ENCODE results near the gene IQCN. TPM values are rescaled to one million over a fixed set of nuclear protein-coding genes. Genes with fewer than 3 reads are reported as not detected.

Gene IQCN, protein sequence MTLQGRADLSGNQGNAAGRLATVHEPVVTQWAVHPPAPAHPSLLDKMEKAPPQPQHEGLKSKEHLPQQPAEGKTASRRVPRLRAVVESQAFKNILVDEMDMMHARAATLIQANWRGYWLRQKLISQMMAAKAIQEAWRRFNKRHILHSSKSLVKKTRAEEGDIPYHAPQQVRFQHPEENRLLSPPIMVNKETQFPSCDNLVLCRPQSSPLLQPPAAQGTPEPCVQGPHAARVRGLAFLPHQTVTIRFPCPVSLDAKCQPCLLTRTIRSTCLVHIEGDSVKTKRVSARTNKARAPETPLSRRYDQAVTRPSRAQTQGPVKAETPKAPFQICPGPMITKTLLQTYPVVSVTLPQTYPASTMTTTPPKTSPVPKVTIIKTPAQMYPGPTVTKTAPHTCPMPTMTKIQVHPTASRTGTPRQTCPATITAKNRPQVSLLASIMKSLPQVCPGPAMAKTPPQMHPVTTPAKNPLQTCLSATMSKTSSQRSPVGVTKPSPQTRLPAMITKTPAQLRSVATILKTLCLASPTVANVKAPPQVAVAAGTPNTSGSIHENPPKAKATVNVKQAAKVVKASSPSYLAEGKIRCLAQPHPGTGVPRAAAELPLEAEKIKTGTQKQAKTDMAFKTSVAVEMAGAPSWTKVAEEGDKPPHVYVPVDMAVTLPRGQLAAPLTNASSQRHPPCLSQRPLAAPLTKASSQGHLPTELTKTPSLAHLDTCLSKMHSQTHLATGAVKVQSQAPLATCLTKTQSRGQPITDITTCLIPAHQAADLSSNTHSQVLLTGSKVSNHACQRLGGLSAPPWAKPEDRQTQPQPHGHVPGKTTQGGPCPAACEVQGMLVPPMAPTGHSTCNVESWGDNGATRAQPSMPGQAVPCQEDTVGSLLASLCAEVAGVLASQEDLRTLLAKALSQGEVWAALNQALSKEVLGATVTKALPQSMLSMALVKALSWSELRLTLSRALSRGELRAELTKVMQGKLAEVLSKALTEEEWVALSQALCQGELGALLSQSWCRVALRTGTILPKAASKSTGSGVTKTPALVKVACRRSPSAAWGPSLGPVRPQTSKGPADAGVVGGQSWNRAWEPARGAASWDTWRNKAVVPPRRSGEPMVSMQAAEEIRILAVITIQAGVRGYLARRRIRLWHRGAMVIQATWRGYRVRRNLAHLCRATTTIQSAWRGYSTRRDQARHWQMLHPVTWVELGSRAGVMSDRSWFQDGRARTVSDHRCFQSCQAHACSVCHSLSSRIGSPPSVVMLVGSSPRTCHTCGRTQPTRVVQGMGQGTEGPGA (N-terminal part only)
- 10 to 100 TPM in 1 of 3 donors, 1 to 10 TPM in 2; 6.6 to 12.2 (median 7.2) TPM for polyA plus RNA-seq (ENCODE audit: insufficient read length in 3 of 3)
- long read RNA-seq, donor 1, full-length matches to known transcripts, result 2 of 2 reads
- long read RNA-seq, donor 1, partial matches to known transcripts, result 0 of 2 reads
- long read RNA-seq, donor 1, other reads (novel, unspliced or antisense), result 0 of 2 reads
- long read RNA-seq, donor 2, full-length matches to known transcripts, result 3 of 3 reads
- long read RNA-seq, donor 2, partial matches to known transcripts, result 0 of 3 reads
- long read RNA-seq, donor 2, other reads (novel, unspliced or antisense), result 0 of 3 reads
- long read RNA-seq, donor 3, full-length matches to known transcripts, result 2 of 2 reads
- long read RNA-seq, donor 3, partial matches to known transcripts, result 0 of 2 reads
- long read RNA-seq, donor 3, other reads (novel, unspliced or antisense), result 0 of 2 reads
- long read RNA-seq, donor 4, full-length matches to known transcripts, result 7 of 7 reads
- long read RNA-seq, donor 4, partial matches to known transcripts, result 0 of 7 reads
- long read RNA-seq, donor 4, other reads (novel, unspliced or antisense), result 0 of 7 reads
- long read RNA-seq, donor 5, full-length matches to known transcripts, result 11 of 18 reads
- long read RNA-seq, donor 5, partial matches to known transcripts, result 7 of 18 reads
- long read RNA-seq, donor 5, other reads (novel, unspliced or antisense), result 0 of 18 reads
- long read RNA-seq, donor 6, full-length matches to known transcripts, result 5 of 10 reads
- long read RNA-seq, donor 6, partial matches to known transcripts, result 5 of 10 reads
- long read RNA-seq, donor 6, other reads (novel, unspliced or antisense), result 0 of 10 reads
- long read RNA-seq, donor 7, full-length matches to known transcripts, result 7 of 7 reads
- long read RNA-seq, donor 7, partial matches to known transcripts, result 0 of 7 reads
- long read RNA-seq, donor 7, other reads (novel, unspliced or antisense), result 0 of 7 reads
- long read RNA-seq, donor 8, result 0 reads
- long read RNA-seq, donor 9, full-length matches to known transcripts, result 4 of 4 reads
- long read RNA-seq, donor 9, partial matches to known transcripts, result 0 of 4 reads
- long read RNA-seq, donor 9, other reads (novel, unspliced or antisense), result 0 of 4 reads
- long read RNA-seq, donor 10, full-length matches to known transcripts, result 1 of 1 reads
- long read RNA-seq, donor 10, partial matches to known transcripts, result 0 of 1 reads
- long read RNA-seq, donor 10, other reads (novel, unspliced or antisense), result 0 of 1 reads
- long read RNA-seq, donor 11, full-length matches to known transcripts, result 1 of 1 reads
- long read RNA-seq, donor 11, partial matches to known transcripts, result 0 of 1 reads
- long read RNA-seq, donor 11, other reads (novel, unspliced or antisense), result 0 of 1 reads
- long read RNA-seq, donor 12, full-length matches to known transcripts, result 2 of 2 reads
- long read RNA-seq, donor 12, partial matches to known transcripts, result 0 of 2 reads
- long read RNA-seq, donor 12, other reads (novel, unspliced or antisense), result 0 of 2 reads
- long read RNA-seq, donor 13, full-length matches to known transcripts, result 14 of 14 reads
- long read RNA-seq, donor 13, partial matches to known transcripts, result 0 of 14 reads
- long read RNA-seq, donor 13, other reads (novel, unspliced or antisense), result 0 of 14 reads
- long read RNA-seq, donor 14, full-length matches to known transcripts, result 3 of 3 reads
- long read RNA-seq, donor 14, partial matches to known transcripts, result 0 of 3 reads
- long read RNA-seq, donor 14, other reads (novel, unspliced or antisense), result 0 of 3 reads
- long read RNA-seq, donor 15, full-length matches to known transcripts, result 7 of 7 reads
- long read RNA-seq, donor 15, partial matches to known transcripts, result 0 of 7 reads
- long read RNA-seq, donor 15, other reads (novel, unspliced or antisense), result 0 of 7 reads
- long read RNA-seq, donor 16, full-length matches to known transcripts, result 14 of 14 reads
- long read RNA-seq, donor 16, partial matches to known transcripts, result 0 of 14 reads
- long read RNA-seq, donor 16, other reads (novel, unspliced or antisense), result 0 of 14 reads

DNA sequence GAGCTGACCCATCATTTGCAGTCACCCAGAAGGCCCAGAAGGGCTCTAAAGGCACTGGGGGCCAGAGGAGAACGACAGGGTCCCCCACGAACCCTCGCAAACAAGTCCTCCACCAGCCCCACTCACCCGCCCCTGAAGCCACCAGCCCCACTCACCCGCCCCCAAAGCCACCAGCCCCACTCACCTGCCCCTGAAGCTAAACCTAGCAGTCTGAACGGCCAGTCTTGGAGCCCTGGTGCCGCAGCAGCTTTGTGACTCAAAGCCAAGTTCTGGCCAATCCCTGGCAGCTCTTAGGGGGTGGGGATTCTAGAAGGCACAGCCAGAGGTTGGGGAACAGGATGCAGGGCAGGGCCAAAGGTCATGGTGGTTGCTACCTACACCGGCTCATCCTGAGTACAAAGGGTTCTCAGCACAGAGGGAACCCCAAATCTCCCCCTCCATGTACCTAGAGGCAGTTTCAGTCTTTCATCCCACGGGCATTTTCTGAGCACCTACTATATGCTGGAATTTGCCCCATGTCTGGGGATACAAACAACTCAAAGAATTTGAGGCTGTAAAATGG is at the start of gene IQCN:
Gene IQCN (minus strand): TSS at position 234 of the 562 bp plus-strand sequence. CDS start 4,974 bp downstream, outside the sequence.
- no peak for DNase-seq (ENCODE audit: extremely low read depth in 1 of 11, low read depth in 9 of 11, low spot score in 4 of 11)

DNA sequence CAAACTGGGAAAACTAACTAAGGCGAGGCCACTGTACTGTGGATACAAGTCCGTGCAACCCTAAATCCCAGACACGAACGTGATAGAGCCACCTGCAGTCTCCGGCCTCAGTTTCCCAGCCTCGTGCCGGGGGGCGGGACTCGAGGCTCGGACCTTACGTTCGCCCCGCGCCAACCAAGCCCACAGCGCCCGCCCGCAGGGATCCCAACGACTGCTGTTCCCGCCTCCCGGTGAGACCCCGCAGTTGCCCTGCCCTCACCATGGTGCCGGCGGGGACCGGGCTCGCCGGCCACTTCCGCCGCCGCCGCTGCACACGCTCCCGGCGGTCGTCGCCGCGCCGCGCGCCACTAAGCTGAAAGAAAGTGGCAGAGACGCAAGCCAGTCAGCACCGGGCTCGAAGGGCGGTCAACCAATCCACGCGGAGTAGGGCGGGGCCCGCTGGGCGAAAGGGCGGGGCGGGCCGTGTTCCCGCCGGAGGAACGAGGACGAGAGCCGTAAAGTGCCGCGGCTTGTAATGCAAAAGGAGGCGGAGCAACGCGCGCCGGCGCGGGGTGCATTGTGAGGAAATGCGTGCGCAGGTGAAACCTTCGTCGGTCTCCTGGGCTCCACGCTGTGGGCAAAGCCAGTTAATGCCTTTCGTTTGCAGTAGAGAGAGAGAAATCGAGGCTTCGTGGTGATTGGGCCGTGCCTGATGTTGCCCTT is 48.7 kb upstream of the IQCN start, which contains the start of gene LSM4:
Gene LSM4 (minus strand): TSS at position 318 of the 702 bp plus-strand sequence. CDS start 56 bp downstream, at position 262.
- DNase-seq (ENCODE audit: extremely low read depth in 1 of 11, low read depth in 9 of 11, low spot score in 4 of 11), result peak; percentile 93 to 97 (median 96)

DNA sequence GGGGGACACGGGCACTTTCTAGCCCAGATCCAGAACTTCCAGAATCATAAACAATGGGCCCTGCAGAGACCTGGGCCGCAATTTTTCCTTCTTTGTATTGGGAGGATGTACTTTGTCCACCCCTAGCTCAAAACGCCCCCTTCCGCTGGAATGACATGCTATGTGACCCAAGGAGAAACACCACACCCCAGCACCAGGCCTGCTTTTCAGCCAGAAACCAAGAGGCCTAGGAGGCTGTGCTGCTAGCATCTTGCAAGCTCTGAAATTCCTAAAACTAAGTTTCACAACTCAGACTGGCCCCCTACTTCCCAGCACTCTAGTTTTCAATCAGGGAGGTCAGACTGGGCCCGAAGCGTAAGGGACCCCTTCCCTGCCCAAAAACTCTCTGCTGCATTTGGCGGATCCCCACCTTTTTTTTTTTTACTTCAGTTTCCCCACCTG is 48.1 kb upstream of the IQCN start:
- DNase-seq (ENCODE audit: extremely low read depth in 1 of 11, low read depth in 9 of 11, low spot score in 4 of 11), result no peak

DNA sequence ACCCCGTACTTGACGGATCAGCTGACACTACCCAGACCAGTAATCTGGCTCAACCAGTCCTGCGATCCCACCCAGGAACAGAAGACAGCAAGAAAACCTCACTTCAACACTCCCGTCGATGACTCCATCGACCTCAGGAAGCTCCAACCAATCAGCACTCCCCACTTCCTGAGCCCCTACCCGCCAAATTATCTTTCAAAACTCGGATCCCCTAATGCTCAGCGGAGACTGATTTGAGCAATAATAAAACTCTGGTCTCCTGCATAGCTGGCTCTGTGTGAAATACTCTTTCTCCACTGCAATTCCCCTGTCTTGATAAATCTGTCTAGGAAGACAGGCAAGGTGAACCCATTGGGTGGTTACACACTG is 47.5 kb upstream of the IQCN start:
- DNase-seq (ENCODE audit: extremely low read depth in 1 of 11, low read depth in 9 of 11, low spot score in 4 of 11), result no peak

DNA sequence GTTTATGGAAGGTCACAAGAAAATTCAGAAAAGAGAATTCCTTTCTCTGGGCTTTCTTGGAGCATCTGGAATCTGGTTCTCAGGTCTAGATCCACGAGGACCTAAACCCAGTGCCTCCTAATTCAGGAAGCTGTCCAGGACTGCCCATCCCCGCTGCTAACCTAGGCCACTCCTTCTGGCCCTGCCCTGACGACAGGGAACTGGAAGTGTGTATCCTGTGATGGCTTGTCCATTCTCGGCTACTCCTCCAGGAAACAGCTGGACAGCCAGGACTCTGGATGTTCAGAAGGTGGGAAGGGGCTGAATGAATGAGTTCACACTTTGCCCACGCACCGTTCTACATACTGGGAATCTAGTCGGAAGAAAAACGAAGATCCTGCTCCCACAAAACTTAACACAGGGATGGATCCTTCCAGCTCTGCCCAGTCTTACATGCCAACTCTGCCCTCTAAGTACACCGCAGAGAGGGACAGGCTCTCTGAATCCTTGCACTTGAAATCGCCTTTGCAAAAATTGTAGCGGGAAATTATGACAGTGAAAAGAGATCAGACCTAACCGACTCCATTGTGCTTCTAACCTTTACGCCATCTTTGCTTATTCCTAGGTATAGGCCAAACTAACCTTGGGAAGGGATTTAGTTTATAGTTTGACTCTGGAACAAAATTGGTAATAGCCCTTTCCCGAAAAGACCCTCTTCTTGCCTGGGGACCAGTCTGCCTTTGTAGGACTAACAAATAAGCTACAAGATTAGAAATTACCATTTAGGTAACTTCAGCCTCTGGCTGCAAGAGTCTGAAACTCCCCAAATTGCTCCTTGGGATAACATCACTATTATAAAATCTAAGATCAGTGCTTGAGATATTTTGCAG is 46.8 kb upstream of the IQCN start:
- DNase-seq (ENCODE audit: extremely low read depth in 1 of 11, low read depth in 9 of 11, low spot score in 4 of 11), result no peak

DNA sequence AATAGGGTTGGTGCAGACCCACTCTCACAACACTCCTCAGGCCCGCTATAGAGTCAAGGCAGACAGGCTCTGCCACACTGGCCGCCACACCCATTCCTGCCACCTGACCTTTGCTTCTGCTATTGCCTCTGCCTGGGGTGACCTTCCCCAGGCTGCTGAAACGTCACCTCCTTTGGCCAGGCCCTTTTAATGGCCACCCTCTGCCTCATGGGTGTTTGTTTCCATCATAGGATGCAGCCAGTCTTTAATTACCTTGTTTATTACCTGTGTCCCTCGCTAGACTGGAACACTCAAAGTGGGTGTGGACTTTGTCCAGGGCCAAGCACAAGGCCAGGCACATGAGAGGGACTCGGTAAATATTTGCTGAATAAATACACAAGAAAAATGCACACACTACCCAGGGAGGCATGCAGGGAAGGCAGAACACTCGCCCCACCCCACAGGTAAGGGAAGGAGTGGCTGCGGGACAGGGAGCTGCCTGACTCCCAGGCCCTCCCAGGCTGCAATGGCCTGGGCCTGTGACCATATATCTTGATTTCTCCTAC is 45.4 kb upstream of the IQCN start:
- no peak for DNase-seq (ENCODE audit: extremely low read depth in 1 of 11, low read depth in 9 of 11, low spot score in 4 of 11)

DNA sequence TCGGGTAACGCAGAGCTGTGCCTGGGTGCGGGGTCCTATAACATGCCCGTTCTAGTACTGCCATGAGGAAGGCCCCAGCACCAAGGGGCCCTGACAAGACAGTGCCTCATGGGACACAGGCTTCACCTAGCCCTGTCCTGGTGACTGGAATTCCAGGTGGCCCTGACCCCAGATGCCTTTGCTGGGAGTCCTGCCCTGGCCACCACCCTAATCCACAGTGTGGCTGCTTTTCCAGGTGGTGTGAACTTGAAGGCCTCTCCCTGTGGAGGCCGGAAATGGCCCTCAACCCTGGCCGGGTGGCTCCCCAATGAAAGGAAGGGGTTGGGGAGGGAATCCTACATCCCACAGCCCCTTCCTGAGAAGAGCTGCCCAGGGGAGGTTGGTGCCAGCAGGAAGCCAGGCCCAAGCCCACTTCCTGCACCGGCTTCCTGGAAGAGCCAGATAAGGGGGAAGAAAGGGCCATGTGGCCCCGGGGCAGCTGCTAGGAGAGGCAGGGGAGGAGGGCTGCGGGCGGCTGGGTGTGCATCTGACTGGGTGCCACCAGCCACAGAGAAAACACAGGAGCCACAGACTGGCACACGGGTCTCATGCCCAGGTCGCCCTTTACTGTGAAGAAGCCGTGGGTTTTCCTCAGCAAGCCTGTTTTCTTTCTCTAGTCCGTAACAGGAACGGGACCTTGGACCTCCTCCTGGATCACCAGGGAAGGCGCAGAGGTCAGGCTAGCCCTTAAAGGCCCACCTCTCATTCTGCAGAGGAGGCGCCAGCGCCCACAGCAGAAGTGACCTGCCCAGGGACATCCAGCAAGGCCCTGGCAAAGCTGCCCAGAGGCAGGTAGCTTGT is 43.9 kb upstream of the IQCN start:
- no peak for DNase-seq (ENCODE audit: extremely low read depth in 1 of 11, low read depth in 9 of 11, low spot score in 4 of 11)

DNA sequence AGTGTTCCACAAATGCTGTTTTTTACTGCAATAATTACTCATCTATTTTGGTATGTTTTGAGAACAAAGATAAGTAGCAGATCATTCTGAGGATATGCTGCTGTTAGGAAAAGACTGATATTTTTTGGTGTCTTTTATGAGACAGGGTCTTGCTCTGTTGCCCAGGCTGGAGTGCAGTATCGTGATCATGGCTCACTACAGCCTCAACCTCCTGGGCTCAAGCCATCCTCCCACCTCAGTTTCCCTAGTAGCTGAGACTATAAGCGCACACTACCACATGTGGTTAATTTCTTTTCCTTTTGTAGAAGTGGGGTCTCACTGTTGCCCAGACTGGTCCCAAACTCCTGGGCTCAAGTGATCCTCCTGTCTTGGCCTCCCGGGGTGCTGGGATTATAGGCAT is 39.1 kb upstream of the IQCN start:
- DNase-seq (ENCODE audit: extremely low read depth in 1 of 11, low read depth in 9 of 11, low spot score in 4 of 11), result no peak

DNA sequence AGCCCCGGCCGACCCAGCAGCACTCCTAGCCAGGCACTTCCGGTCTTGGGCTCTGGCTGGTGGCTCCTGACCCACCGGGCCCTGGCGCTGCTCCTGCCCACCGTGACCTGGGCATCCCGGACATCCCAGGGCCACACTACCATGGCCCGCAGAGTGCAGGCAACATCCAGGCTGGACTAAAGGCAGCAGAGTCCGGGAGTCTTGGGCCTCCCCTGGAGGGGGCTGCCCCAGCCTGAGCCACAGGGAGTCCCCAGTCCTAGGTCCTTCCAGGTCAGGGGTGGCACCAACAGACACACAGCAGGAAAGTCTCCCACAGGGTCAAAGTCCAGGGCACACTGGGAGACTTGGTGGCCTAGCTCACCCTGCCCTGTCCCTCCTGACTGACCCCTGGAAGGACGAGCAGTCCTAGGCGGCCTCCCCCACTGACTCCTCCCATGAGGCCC is 37.9 kb upstream of the IQCN start:
- DNase-seq (ENCODE audit: extremely low read depth in 1 of 11, low read depth in 9 of 11, low spot score in 4 of 11), result no peak

DNA sequence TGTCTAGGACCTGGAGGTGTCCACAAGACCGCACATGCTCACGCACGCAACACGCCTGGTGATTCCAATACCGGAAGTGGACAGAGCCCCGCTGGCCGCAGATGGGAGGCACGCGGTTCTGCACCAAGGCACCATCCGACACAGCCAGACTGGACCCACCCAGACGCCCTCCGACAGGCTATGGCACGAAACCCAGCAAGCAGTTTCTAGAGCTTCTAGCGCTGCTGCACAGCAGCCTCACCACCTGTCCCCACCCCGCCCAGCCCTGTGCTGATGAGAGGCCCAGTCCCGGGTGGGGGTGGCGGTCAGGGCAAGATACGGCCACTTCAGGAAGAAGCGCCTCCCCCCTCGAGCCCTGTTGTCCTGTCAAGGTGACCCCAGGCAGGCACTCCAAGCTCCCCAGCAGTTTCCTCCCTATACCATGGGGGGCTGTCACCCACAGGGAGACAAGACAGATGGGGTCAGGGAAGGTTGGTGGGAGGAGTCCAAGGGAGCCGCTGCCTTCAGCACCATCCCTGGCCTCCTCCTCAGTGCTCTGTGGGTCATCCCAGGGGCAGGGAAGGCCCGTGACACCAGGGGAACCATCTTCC is 37.3 kb upstream of the IQCN start:
- DNase-seq (ENCODE audit: extremely low read depth in 1 of 11, low read depth in 9 of 11, low spot score in 4 of 11), result no peak

DNA sequence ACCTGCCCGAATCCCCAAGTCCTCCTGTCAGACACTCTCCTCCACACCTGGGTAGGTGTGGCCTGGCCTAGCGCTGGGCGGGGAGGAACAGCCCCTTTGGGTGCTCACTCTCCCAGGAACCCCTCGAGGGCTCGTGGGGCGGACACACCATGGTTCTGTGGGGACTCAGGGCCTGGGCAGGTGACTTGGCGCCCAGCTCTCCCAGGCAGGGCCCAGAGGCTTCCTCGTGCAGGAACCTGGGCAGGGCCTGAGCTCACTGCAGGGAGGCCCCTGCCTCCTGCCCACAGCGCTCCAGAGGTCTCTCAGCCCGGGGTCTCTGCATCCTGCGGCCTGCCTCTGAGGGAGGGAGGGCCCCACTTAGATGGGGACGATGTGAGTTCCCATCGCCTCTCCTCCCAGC is 36.7 kb upstream of the IQCN start:
- no peak for DNase-seq (ENCODE audit: extremely low read depth in 1 of 11, low read depth in 9 of 11, low spot score in 4 of 11)
